DOHH2 (cell line): Measurements from ENCODE around the gene LRRN3.

Source experiments
- H3F3A ChIP-seq: fragments of 200-600 bp; sonication (generic), shearing (Covaris generic); 2 replicates; pipeline ENCODE4 v1.6.0; 2016; ENCODE audit warnings: antibody characterized with exemption, mild to moderate bottlenecking; ENCODE audit not compliant: control insufficient read depth, insufficient read depth
- H3K27ac ChIP-seq: fragments of 200-600 bp; sonication (generic); 2 replicates; pipeline ENCODE4 v1.5.1; 2014; ENCODE audit warnings: low read depth, mild to moderate bottlenecking, low read length, moderate library complexity
- H3K27me3 ChIP-seq: fragments of 200-600 bp; sonication (generic); 2 replicates; pipeline ENCODE4 v1.6.1; 2014; ENCODE audit warnings: mild to moderate bottlenecking, low read length, mixed read lengths; ENCODE audit not compliant: control insufficient read depth
- H3K36me3 ChIP-seq: fragments of 200-600 bp; sonication (generic); 2 replicates; pipeline ENCODE4 v1.6.1; 2014; ENCODE audit warnings: mild to moderate bottlenecking, low read length, moderate library complexity, mixed read lengths; ENCODE audit not compliant: control insufficient read depth
- H3K4me1 ChIP-seq: fragments of 200-600 bp; sonication (generic); 2 replicates; pipeline ENCODE4 v1.6.1; 2014; ENCODE audit warnings: mild to moderate bottlenecking, low read length, mixed read lengths; ENCODE audit not compliant: control insufficient read depth
- H3K4me2 ChIP-seq: fragments of 200-600 bp; sonication (generic); 2 replicates; pipeline ENCODE4 v1.6.0; 2014; ENCODE audit warnings: mild to moderate bottlenecking, low read length, moderate library complexity
- H3K4me3 ChIP-seq: fragments of 200-600 bp; sonication (generic); 2 replicates; pipeline ENCODE4 v1.5.1; 2014; ENCODE audit warnings: mild to moderate bottlenecking, low read length, mixed read lengths
- H3K79me2 ChIP-seq: fragments of 200-600 bp; sonication (generic); 2 replicates; pipeline ENCODE4 v1.6.1; 2014; ENCODE audit warnings: mild to moderate bottlenecking, low read length, mixed read lengths; ENCODE audit not compliant: control insufficient read depth
- H3K9me2 ChIP-seq: fragments of 200-600 bp; sonication (generic); replicated peaks from 2 replicates; pipeline ENCODE4 v1.6.1; 2014; ENCODE audit warnings: mild to moderate bottlenecking, low read length, mixed read lengths; ENCODE audit not compliant: control insufficient read depth
- H3K9me3 ChIP-seq: fragments of 200-600 bp; sonication (generic); 2 replicates; pipeline ENCODE4 v1.6.1; 2014; ENCODE audit warnings: antibody characterized with exemption, low read length, mixed read lengths; ENCODE audit not compliant: control insufficient read depth, insufficient read depth
- H4K20me1 ChIP-seq: fragments of 200-600 bp; sonication (generic); 2 replicates; pipeline ENCODE4 v1.6.0; 2014; ENCODE audit warnings: low read depth, mild to moderate bottlenecking, antibody characterized with exemption, low read length, moderate library complexity; ENCODE audit not compliant: control insufficient read depth, insufficient read depth
- EZH2phosphoT487 ChIP-seq: fragments of 200-600 bp; sonication (generic); IDR thresholded peaks from 2 replicates; pipeline ENCODE4 v1.6.1; 2017; ENCODE audit warnings: borderline replicate concordance, mild to moderate bottlenecking, antibody characterized with exemption, low read length, moderate library complexity, mixed read lengths
- TF ChIP-seq, protein P1 (sequence below): fragments of 200-600 bp; sonication (generic); IDR thresholded peaks from one replicate; pipeline ENCODE4 v1.5.1; 2014; ENCODE audit warnings: antibody characterized with exemption, mild to moderate bottlenecking, low read depth, low read length; ENCODE audit not compliant: poor library complexity, severe bottlenecking

Gene LRRN3

DNA sequence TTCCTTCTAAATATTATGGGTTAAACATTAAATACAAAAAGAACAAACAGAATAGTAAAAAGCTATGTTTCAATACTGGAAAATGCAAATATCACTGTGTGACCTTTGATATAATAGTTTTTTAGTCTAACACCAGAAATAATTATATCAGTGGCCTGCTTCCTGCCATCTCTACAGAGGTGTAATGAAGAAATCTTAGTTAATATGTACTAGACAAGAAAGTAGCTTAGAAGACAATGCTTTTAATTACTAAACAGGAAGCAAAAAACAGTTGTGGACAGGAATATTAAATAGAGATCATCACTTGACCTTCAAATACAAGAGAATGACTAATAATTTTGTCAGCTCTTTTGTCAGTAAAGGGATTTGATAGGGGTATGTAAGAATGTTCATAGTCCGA, 47.4 kb upstream of the LRRN3 start:
- H3K9me3 ChIP-seq: no peaks in the 10 kb centered on the region
- H3K4me3 ChIP-seq: no peak overlapping the region
- H3F3A ChIP-seq: 0 out of 2 replicates have a peak, but pooled peaks cover 2% of the 10 kb centered on the region
- no peaks in the 10 kb centered on the region for H3K9me2 ChIP-seq
- no peak overlapping the region for H3K4me2 ChIP-seq
- no peak overlapping the region for H3K27ac ChIP-seq
- no peaks in the 10 kb centered on the region for H3K79me2 ChIP-seq
- no peaks in the 10 kb centered on the region for H4K20me1 ChIP-seq
- H3K27me3 ChIP-seq: no peaks in the 10 kb centered on the region
- H3K36me3 ChIP-seq: no peaks in the 10 kb centered on the region
- TF ChIP-seq, protein P1, sequence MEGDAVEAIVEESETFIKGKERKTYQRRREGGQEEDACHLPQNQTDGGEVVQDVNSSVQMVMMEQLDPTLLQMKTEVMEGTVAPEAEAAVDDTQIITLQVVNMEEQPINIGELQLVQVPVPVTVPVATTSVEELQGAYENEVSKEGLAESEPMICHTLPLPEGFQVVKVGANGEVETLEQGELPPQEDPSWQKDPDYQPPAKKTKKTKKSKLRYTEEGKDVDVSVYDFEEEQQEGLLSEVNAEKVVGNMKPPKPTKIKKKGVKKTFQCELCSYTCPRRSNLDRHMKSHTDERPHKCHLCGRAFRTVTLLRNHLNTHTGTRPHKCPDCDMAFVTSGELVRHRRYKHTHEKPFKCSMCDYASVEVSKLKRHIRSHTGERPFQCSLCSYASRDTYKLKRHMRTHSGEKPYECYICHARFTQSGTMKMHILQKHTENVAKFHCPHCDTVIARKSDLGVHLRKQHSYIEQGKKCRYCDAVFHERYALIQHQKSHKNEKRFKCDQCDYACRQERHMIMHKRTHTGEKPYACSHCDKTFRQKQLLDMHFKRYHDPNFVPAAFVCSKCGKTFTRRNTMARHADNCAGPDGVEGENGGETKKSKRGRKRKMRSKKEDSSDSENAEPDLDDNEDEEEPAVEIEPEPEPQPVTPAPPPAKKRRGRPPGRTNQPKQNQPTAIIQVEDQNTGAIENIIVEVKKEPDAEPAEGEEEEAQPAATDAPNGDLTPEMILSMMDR: no peak
- no peak for TF ChIP-seq EZH2phosphoT487
- no peaks in the 10 kb centered on the region for H3K4me1 ChIP-seq

DNA sequence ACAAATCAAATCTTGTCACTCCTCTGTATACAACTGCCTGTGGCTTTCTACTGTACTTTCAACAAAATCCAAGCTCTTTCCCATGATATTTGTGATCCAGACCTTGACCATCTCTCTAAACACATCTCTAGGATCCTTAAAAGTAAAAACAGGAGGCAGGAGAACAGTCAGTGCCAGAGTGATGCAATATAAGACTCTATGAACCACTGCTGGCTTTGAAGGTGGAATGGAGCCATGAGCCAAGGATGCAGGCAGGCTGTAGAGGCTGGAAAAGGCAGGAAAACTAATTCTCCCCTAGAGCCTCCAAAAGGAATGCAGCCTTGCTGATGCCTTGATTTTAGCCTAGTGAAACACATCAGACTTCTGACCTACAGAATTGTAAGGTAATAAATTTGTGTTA, 45.5 kb upstream of the LRRN3 start:
- Histone ChIP-seq H3K9me2 (no peaks in the 10 kb centered on the region), H3K27ac (no peak overlapping the region), H4K20me1 (no peaks in the 10 kb centered on the region), H3K4me2 (no peak overlapping the region), H3K9me3 (no peaks in the 10 kb centered on the region), H3F3A (0 out of 2 replicates have a peak, but pooled peaks cover 2% of the 10 kb centered on the region), H3K36me3 (no peaks in the 10 kb centered on the region), H3K4me3 (no peak overlapping the region), H3K4me1 (no peaks in the 10 kb centered on the region), H3K27me3 (no peaks in the 10 kb centered on the region), H3K79me2 (no peaks in the 10 kb centered on the region)
- TF ChIP-seq EZH2phosphoT487: no peak
- TF ChIP-seq, protein P1: no peak

DNA sequence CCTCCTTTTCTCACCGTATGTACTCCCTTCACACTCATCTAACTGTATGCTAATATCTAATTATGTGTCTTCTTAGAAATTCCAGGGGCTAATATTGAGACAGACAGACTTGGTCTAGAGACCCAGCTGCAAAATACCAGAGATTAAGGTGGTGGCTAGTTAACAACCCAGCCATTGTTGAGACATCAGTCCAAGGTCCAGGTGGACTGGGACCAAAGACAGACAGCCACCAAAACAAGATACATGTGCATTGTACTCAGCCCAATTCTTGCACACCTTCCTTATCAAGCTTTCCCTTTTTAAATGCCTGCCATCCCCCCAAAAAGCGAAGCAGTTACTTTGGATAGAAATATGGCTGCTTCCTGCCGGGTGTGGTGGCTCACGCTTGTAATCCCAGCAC, 43.3 kb upstream of the LRRN3 start:
- Histone ChIP-seq H3K79me2 (no peaks in the 10 kb centered on the region), H3K27me3 (no peaks in the 10 kb centered on the region), H3K36me3 (no peaks in the 10 kb centered on the region), H4K20me1 (no peaks in the 10 kb centered on the region), H3K4me2 (no peak overlapping the region), H3K9me3 (no peaks in the 10 kb centered on the region), H3K4me3 (no peak overlapping the region), H3K9me2 (no peaks in the 10 kb centered on the region), H3F3A (0 out of 2 replicates have a peak, but pooled peaks cover 2% of the 10 kb centered on the region), H3K4me1 (no peaks in the 10 kb centered on the region), H3K27ac (no peak overlapping the region)
- TF ChIP-seq EZH2phosphoT487: no peak
- TF ChIP-seq, protein P1: no peak
